Vagina (tissue), 2 donors: ENCODE results near the gene EHMT1.

Source experiments
- POLR2A ChIP-seq, 2 donors: fragments of 450-650 bp; IDR thresholded peaks; one replicate each; pipeline ENCODE4 v1.6.1; 2017; ENCODE audit warnings: antibody characterized with exemption in 2 of 2, mild to moderate bottlenecking in 2 of 2, moderate library complexity in 2 of 2
- POLR2AphosphoS5 ChIP-seq, 2 donors: sonication (generic); formaldehyde crosslinking; IDR thresholded peaks; one replicate each; pipeline ENCODE4 v1.9.0; 2017; ENCODE audit warnings: antibody characterized with exemption in 2 of 2, mild to moderate bottlenecking in 2 of 2, low read depth in 1 of 2; ENCODE audit not compliant: insufficient read depth in 1 of 2
- TF ChIP-seq, protein P1 (sequence below), 3 experiments: fragments of 450-650 bp in 2 of 3; fragments of 200-600 bp in 1 of 3; sonication (generic) in 1 of 3; IDR thresholded peaks; one replicate each; pipeline ENCODE4 v1.5.1; 2017 to 2019; ENCODE audit warnings: antibody characterized with exemption in 3 of 3, mild to moderate bottlenecking in 2 of 3, moderate library complexity in 2 of 3

DNA sequence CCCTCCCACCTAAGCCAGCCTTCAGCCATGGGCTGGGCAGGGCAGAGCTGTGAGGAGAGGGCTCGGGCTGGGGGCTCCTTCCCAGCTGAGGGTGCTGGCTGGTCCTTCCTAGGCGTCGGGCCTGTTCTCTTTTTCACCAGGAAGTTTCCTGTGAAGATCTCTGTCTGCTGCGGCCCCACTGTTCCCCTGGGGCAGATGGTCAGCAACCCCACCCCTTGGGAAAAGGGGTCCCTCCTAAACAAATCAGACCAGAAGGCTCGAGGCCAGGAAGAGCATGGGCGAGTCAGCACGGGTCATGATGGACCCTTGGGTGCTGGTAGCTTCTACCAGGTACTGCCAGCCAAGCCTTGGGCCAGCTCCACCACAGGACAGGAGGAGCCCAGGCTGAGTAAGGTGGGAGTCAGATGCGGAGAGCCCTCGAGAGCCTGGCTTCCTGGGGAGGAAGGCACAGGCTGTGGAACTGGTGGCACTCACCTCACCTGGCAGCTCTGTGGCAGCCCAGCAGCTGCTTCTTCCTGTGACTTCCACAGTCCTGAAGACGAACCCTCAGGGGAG lies 262.2 kb downstream of the EHMT1 start:
- TF ChIP-seq, protein P1, sequence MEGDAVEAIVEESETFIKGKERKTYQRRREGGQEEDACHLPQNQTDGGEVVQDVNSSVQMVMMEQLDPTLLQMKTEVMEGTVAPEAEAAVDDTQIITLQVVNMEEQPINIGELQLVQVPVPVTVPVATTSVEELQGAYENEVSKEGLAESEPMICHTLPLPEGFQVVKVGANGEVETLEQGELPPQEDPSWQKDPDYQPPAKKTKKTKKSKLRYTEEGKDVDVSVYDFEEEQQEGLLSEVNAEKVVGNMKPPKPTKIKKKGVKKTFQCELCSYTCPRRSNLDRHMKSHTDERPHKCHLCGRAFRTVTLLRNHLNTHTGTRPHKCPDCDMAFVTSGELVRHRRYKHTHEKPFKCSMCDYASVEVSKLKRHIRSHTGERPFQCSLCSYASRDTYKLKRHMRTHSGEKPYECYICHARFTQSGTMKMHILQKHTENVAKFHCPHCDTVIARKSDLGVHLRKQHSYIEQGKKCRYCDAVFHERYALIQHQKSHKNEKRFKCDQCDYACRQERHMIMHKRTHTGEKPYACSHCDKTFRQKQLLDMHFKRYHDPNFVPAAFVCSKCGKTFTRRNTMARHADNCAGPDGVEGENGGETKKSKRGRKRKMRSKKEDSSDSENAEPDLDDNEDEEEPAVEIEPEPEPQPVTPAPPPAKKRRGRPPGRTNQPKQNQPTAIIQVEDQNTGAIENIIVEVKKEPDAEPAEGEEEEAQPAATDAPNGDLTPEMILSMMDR (IDR thresholded peaks at IDR 0.05): no peak
- TF ChIP-seq POLR2AphosphoS5 (IDR thresholded peaks at IDR 0.05; ENCODE audit: insufficient read depth in 1 of 2, low read depth in 1 of 2) (no peak), POLR2A (IDR thresholded peaks at IDR 0.05) (no peak)
